H54 (cell line): ENCODE results near the gene CCDC85B.

Experiments
- DNase-seq: peaks from one replicate; pipeline ENCODE4 v3.0.0; 2011; ENCODE audit warnings: low spot score, mixed read lengths; ENCODE audit not compliant: insufficient read length
- FAIRE-seq: peaks from 3 replicates; lab custom pipeline; 2011; peaks lifted over from hg19 to GRCh38; lab: Jason Lieb, UNC
- POLR2A ChIP-seq: IDR thresholded peaks from 2 replicates; pipeline ENCODE4 v1.6.1; 2011; ENCODE audit warnings: low read depth, mild to moderate bottlenecking, low read length

The CCDC85B gene

DNA sequence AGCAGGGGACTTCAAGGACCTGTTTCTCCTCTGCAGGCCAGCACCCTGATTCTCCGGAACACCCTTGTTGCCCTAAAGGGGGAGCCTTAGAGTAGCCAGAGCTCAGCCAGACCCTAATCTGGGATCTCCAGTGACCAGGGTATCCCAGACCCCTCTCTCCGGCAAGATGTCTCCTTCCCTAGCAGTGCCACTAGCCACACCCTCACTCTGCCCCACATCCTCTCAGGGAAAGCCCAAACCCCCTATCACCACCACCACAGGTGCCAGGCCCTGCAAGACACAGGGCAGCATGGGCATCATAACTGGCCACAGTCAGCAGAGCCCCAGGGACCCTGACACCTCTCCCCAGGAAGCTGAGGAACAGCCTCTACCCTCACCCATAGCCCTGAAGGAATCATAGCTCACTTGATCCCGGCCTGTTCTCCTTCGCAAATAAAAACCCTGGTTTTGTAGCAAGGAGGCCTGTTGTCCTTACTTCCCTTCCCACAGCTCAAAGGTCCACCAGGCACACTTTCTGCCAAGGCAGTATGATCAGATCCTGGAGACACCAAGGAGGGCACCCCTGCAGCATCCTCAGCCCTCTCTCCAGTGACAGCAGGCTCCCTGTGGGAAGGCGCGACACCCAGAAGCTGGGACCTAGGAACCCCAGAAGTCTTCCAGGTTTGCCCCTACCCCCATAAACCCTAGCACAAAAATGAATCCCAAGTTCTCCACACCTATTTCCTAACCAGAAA is 37.1 kb upstream of the CCDC85B start:
- DNase-seq: no peak
- no peak for FAIRE-seq
- no peak for TF ChIP-seq POLR2A

- no peak for TF ChIP-seq POLR2A
- FAIRE-seq (no peak), DNase-seq (no peak)
Observed at GRCh38 chr11:65854161-65854592, 36.3 kb upstream of the CCDC85B start.

DNA sequence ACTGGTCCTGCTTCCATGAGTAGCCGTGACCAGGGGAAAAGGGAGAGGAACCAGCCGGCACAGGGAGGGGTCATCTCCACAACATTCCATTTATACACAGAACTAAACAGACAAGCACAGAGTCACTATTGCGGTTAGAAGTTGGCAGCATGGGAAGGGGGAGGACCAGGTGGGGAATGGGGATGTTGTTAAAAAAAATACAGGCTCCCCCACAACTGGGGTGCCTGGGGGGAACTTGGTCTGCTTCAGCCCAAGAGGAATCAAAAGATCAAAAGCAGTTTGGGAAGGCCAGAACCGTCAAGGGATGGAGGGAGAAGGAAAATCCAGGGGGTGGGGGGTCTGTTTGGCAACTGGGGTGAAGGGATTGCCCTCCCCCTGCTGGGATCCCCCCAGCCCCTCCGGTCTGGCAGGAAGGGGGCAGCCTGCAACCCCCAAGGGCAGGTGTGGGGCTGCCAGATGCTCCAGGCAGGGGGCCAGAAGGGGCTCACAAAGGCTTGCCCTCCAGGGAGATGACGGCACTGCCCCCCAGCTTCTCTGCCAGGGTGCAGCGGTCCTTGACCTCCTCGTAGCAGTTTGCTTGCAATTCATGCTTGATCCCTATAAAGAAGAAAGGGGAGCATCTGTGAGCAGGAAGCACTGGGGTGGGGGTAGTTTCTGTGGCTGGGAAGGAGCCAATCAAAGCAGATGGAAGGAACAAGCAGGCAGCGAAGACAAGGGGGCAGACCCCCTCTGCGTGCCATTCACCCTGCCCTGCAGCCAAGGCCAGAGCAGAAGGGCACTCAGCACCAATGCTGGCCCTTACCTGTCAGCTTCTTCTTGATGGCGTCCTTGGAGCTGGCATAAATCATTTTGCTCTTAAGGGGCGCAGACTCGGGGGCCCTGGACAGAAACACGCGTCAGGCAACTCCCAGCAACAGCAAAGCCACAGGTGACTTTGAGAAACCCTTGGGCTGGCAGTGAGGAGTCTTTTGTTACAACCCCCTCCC is 35.3 kb upstream of the CCDC85B start:
- FAIRE-seq (no peak), DNase-seq (no peak)
- TF ChIP-seq POLR2A: no peak

GRCh38 chr11:65855927-65856363 is 34.5 kb upstream of the CCDC85B start:
- DNase-seq (no peak), FAIRE-seq (no peak)
- no peak for TF ChIP-seq POLR2A

GRCh38 chr11:65856689-65857499 is 33.6 kb upstream of the CCDC85B start:
- peak; percentile 60 for TF ChIP-seq POLR2A
- no peak for FAIRE-seq
- peak; percentile 44 for DNase-seq

DNA sequence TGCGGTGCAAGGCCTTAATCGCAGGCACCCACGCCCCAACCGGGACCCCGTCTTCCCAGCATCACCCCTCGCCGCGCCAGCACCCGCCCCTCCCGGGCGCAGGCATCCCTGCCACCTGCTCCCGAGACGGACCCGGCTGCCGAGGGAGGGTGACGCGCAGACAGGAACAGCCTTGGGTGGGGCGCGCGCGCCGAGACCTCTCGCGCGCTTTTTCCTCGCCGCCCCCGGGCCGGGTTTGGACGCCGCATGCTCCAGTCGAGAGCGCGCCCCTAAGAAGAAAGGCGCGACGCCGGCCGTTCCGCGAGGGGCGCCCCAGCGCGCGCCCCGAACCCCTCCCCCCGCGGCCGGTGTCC is 33.0 kb upstream of the CCDC85B start:
- no peak for TF ChIP-seq POLR2A
- FAIRE-seq: no peak
- no peak for DNase-seq

DNA sequence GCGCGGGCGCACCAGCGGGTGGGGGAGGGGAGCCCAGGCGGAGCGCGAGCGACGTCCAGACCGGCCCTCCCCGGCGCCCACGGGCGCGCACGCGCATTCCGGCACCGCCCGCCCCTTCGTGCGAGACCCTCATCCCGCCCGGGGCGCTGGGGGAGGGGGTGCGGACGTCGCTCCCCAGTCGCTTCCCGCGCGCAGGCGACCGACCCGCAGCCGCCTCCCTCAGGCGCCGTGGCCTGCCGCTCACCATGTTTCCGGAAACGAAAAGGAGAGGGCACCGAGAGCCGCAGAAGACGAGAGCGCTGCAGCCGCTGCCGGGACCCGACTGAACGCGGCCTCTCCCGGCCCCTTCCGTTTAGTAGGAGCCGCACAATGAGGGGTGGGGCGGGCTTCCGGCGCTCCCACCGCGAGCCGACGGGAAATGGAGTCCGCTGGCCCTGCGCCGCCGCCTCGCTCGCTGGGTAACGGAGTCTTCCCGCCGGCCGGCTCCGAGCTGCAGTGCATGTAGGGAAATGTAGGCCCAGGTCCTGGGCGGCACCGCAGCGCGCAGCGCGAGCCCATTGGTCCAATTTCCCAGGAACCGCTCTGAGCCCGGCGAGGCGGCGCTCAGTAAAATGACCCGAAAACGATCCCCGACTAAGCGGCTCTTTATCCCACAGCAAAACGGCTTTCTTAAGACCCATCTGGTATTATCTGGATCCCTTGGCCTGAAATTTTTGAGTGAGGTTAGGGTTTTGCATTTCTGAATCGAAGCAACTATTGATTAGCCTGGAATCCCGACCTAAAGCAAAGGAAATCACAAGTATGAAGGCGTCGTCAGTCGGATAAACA is 32.4 kb upstream of the CCDC85B start, which contains the start of gene CFL1:
Gene CFL1, minus strand, starts transcription at position 328 of the 828 bp plus-strand sequence. Its CDS starts 81 bp downstream, at position 247.
- TF ChIP-seq POLR2A: peak; percentile 99
- no peak for FAIRE-seq
- DNase-seq: peak; percentile 86

DNA sequence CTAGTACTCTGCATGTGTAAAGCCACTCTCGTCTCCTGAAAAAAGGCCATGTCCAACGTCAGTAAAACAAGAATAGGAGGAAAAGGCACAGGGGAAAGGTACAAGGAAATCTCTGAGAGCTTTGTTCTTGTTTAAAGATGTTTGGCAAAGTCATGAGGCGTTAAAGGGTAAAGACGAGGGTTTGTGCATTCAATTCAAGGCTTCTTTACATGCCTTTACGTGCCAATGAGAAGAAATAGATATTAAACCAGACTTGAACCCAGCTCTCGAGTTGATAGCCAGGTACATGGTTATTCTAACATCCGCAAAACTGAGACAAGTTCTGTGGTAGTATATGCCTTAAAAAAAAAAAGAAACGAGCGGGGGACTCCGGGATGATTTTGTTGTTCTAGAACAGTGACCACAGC is 31.8 kb upstream of the CCDC85B start:
- FAIRE-seq: no peak
- DNase-seq: no peak
- no peak for TF ChIP-seq POLR2A

DNA sequence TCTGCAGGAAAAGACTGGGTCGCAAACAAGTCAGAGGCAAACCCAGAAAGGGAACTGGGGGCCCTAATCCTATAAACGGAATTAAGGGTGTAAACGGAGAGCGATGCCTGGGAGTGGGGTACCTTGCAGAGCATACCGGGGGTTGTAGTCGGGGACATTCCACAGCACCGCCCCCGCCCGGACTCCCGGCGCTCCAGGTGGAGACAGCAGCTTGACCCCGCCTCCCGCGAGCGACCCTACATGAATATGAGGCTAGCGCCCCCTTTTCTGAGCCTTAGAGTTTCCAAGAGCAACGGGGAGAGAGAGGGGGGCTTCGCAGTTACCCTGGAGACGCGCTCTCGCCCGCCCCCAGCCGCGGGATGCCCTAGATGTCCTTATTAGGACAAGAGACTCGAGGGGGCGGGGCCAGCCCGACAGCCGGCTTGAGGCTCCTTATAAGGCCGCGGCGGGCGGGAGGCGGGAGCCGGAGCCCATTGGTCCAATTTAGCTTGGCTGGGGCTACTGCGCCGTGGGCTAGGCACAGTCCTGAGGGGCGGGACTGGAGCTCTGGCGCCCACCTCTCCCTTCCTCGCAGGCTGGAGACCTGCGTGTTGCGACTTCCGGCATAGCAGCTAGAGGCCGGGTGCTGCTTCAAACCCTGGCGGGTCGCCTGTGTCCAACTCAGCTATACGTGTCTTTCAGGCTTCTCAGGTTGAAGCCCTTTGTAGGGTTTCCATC is 31.2 kb upstream of the CCDC85B start:
- TF ChIP-seq POLR2A: peak; percentile 54
- no peak for FAIRE-seq
- peak; percentile 94 for DNase-seq

GRCh38 chr11:65859812-65860277 is 30.6 kb upstream of the CCDC85B start:
- TF ChIP-seq POLR2A: no peak
- DNase-seq: no peak
- no peak for FAIRE-seq

GRCh38 chr11:65860278-65861164 is 30.0 kb upstream of the CCDC85B start, which contains the start of gene MUS81:
Gene MUS81, plus strand, starts transcription at chr11:65860433. Its CDS starts 321 bp downstream, at chr11:65860754.
- TF ChIP-seq POLR2A: peak; percentile 77
- DNase-seq (peak; percentile 89), FAIRE-seq (no peak)
